DMS 273 treated with DMSO at 0.1 percent for 48 hours (cell line): ENCODE results near the gene APOF.
"Not testable (repeated sequence)": the region's sequence is repeated elsewhere in the genome, so short reads cannot be mapped to it uniquely, and the experiment has no call there.

Experiments used
- DNase-seq: peaks from one replicate; lab custom pipeline; 2025; lab: John Stamatoyannopoulos, UW

Gene APOF

GRCh38 chr12:56332512-56333196 lies 30.0 kb downstream of the APOF start:
- DNase-seq, result no peak

GRCh38 chr12:56330936-56331490 lies 31.6 kb downstream of the APOF start:
- no peak for DNase-seq

GRCh38 chr12:56326533-56326932 lies 36.1 kb downstream of the APOF start:
- no peak for DNase-seq

GRCh38 chr12:56326126-56326525 lies 36.5 kb downstream of the APOF start:
- no peak for DNase-seq

GRCh38 chr12:56324206-56324605 lies 38.5 kb downstream of the APOF start:
- DNase-seq, result no peak

- not testable (repeated sequence) for DNase-seq
Measured at GRCh38 chr12:56321610-56322009, 41.0 kb downstream of the APOF start.

GRCh38 chr12:56321027-56321426 lies 41.6 kb downstream of the APOF start:
- DNase-seq, result no peak

- DNase-seq, result no peak
Measured at GRCh38 chr12:56317675-56318074, 45.0 kb downstream of the APOF start.

- DNase-seq, result peak; percentile 96
Measured at GRCh38 chr12:56315622-56316473, 46.8 kb downstream of the APOF start, which contains the start of gene CNPY2. Gene CNPY2, minus strand, starts transcription at chr12:56315988. Its CDS starts 771 bp downstream, at chr12:56315217.

- no peak for DNase-seq
Measured at GRCh38 chr12:56315249-56315621, 47.4 kb downstream of the APOF start.

GRCh38 chr12:56311003-56311402 lies 51.7 kb downstream of the APOF start:
- DNase-seq, result no peak
